ENCODE results near the gene DOCK1. TPM values are rescaled to one million over a fixed set of nuclear protein-coding genes. Genes with fewer than 3 reads are reported as not detected.

Gene DOCK1
- total RNA-seq, 2 donors from 2014 or later: 72.4 to 89.3 TPM

DNA sequence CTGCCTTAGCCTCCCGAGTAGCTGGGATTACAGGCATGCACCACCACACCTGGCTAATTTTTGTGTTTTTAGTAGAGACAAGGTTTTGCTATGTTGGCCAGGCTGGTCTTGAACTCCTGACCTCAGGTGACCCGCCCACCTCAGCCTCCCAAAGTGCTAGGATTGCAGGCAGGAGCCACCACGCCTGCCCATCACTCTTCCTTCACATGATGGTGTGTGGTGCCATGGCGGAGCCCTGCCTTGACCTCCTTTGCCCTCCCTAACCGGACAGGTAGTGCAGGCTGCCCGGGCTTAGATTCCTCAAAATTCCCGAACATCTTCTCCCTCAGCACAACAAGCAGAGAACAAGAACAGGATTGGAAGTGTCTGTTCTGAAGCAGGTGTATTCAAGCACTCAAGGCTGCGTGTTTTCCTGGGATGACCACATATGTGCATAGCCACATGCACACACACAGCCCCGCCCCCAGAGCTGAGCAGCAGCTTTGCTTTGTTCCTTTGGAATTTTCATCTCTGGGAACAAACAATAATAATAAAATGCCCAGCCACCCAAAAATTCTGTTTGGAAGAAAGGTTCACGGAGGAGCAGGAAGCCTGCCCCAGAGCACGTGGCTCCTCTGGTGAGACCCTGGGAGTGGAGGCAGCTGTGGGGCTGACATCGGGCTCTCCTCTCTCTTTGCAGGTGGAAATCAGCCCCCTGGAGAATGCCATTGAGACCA is 512.6 kb downstream of the DOCK1 start:
- 92 to 94% methylated on average over 3 to 12 of the region's 12 CpGs for WGBS, 2 experiments (ENCODE audit: insufficient coverage in 1 of 2, insufficient read length in 1 of 2)

DNA sequence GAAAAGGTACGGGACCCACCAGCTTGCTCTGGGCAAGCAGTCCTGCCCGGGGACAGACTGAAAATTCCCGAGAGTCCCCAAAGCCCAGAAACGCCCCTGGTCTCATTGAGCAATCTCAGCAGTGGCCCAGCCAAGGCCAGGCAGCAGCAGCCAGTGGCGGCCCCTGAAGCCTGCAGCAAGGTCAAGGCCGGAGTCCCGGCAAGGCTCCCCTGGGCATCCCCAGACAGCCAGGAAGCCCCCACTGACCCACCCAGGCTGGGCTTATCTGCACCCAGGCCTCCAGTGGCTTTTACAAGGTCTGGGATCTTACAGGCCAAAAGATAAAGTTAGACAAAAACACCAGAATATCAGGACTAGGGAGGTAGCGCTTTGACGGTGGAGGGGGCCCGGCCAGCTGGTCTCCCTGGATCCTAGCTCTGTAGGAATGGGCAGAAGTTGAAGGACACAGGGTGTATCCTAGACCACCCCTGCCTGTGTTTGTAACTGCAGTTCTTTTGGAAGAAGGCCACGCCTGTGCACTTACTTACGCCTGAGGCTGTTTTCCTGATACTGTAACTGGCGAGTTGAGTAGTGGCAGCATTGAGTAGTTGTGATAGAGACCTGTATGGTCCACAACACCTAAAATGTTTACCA is 513.4 kb downstream of the DOCK1 start:
- peaks cover 5% of the 10 kb centered on the region for H3K4me1 Mint-ChIP-seq
- TF ChIP-seq CTCF (conservative IDR thresholded peaks at IDR 0.05): no peak
- H3K27me3 Mint-ChIP-seq (ENCODE audit: insufficient read depth): no peaks in the 10 kb centered on the region
- no peak overlapping the region for H3K27ac ChIP-seq (ENCODE audit: low read depth, low read length)
- 91 to 98% methylated on average over 10 to 13 of the region's 13 CpGs for WGBS, 2 experiments (ENCODE audit: insufficient coverage in 1 of 2, insufficient read length in 1 of 2)
- H3K36me3 ChIP-seq (ENCODE audit: control insufficient read depth, insufficient read depth, low read length): peaks cover 9% of the 10 kb centered on the region
- H3K9ac ChIP-seq (ENCODE audit: extremely low read depth, low read length, poor library complexity, severe bottlenecking): no peak overlapping the region
- no peaks in the 10 kb centered on the region for H3K9me3 ChIP-seq (ENCODE audit: control insufficient read depth, low read length)
- H3K4me3 ChIP-seq (ENCODE audit: low read length): no peak overlapping the region
- H3K36me3 Mint-ChIP-seq (ENCODE audit: low read depth): peaks cover 37% of the 10 kb centered on the region
- H3K27me3 ChIP-seq (ENCODE audit: control insufficient read depth, insufficient read depth, low read length, poor library complexity, severe bottlenecking): no peaks in the 10 kb centered on the region
- no peak overlapping the region for H3K27ac Mint-ChIP-seq
- no peaks in the 10 kb centered on the region for H3K9me3 Mint-ChIP-seq
- peaks cover 3% of the 10 kb centered on the region for H3K4me1 ChIP-seq (ENCODE audit: control insufficient read depth, insufficient read depth, low read length)
- H3K4me3 Mint-ChIP-seq: no peak overlapping the region
- no peak for DNase-seq

More for the DNA sequence above, 512.6 kb downstream of the DOCK1 start:
- Histone ChIP-seq H3K4me1 (ENCODE audit: control insufficient read depth, insufficient read depth, low read length) (no peaks in the 10 kb centered on the region), H3K9me3 (ENCODE audit: control insufficient read depth, low read length) (no peaks in the 10 kb centered on the region), H3K4me3 (ENCODE audit: low read length) (no peak overlapping the region), H3K27me3 (ENCODE audit: control insufficient read depth, insufficient read depth, low read length, poor library complexity, severe bottlenecking) (no peaks in the 10 kb centered on the region), H3K27ac (ENCODE audit: low read depth, low read length) (no peak overlapping the region), H3K36me3 (ENCODE audit: control insufficient read depth, insufficient read depth, low read length) (peaks cover 6% of the 10 kb centered on the region), H3K9ac (ENCODE audit: extremely low read depth, low read length, poor library complexity, severe bottlenecking) (no peak overlapping the region)
- Mint-ChIP-seq H3K4me1 (no peaks in the 10 kb centered on the region), H3K27ac (no peak overlapping the region), H3K27me3 (ENCODE audit: insufficient read depth) (no peaks in the 10 kb centered on the region), H3K4me3 (no peak overlapping the region), H3K36me3 (ENCODE audit: low read depth) (peaks cover 30% of the 10 kb centered on the region), H3K9me3 (no peaks in the 10 kb centered on the region)
- DNase-seq: no peak
- no peak for TF ChIP-seq CTCF (conservative IDR thresholded peaks at IDR 0.05)

GRCh38 chr10:127420138-127420684 is 515.0 kb downstream of the DOCK1 start:
- Histone ChIP-seq H3K27me3 (ENCODE audit: control insufficient read depth, insufficient read depth, low read length, poor library complexity, severe bottlenecking) (no peaks in the 10 kb centered on the region), H3K9ac (ENCODE audit: extremely low read depth, low read length, poor library complexity, severe bottlenecking) (no peak overlapping the region), H3K4me1 (ENCODE audit: control insufficient read depth, insufficient read depth, low read length) (peaks cover 3% of the 10 kb centered on the region), H3K27ac (ENCODE audit: low read depth, low read length) (no peak overlapping the region), H3K9me3 (ENCODE audit: control insufficient read depth, low read length) (no peaks in the 10 kb centered on the region), H3K36me3 (ENCODE audit: control insufficient read depth, insufficient read depth, low read length) (peaks cover 9% of the 10 kb centered on the region), H3K4me3 (ENCODE audit: low read length) (no peak overlapping the region)
- Mint-ChIP-seq H3K4me1 (peaks cover 9% of the 10 kb centered on the region), H3K27ac (no peak overlapping the region), H3K4me3 (no peak overlapping the region), H3K36me3 (ENCODE audit: low read depth) (peaks cover 45% of the 10 kb centered on the region), H3K9me3 (no peaks in the 10 kb centered on the region), H3K27me3 (ENCODE audit: insufficient read depth) (no peaks in the 10 kb centered on the region)
- no peak for DNase-seq
- no peak for TF ChIP-seq CTCF (conservative IDR thresholded peaks at IDR 0.05)
- 93 to 96% methylated on average over 5 to 10 of the region's 10 CpGs for WGBS, 2 experiments (ENCODE audit: insufficient coverage in 1 of 2, insufficient read length in 1 of 2)

Measured in endodermal cell (in vitro differentiated cells).